Activated CD4-positive, alpha-beta T cell treated with anti-CD3 and anti-CD28 coated beads for 48 hours (primary cell): Measurements from ENCODE around the gene TMCC2.
A peak's percentile ranks its signal among the peaks of the same experiment; 100 is the strongest.

Experiments
- DNase-seq: peaks from one replicate; pipeline ENCODE4 v3.0.0-alpha.2; 2020

TMCC2 gene

DNA sequence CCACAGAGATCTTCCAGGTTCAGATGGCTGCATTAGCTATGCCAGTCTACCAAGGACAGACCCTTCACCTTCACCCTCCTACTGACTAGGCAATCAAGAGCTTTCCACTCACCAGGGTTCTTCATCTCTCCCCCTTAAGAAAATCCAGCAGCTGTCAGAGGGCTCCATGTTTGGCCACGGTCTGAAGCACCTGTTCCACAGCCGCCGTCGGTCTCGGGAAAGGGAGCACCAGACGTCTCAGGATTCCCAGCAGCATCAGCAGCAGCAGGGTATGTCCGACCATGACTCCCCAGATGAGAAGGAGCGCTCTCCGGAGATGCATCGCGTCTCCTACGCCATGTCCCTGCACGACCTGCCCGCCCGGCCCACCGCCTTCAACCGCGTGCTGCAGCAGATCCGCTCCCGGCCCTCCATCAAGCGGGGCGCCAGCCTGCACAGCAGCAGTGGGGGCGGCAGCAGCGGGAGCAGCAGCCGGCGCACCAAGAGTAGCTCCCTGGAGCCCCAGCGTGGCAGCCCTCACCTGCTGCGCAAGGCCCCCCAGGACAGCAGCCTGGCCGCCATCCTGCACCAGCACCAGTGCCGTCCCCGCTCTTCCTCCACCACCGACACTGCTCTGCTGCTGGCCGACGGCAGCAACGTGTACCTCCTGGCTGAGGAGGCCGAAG lies 13.8 kb downstream of the TMCC2 start:
- DNase-seq = no peak

DNA sequence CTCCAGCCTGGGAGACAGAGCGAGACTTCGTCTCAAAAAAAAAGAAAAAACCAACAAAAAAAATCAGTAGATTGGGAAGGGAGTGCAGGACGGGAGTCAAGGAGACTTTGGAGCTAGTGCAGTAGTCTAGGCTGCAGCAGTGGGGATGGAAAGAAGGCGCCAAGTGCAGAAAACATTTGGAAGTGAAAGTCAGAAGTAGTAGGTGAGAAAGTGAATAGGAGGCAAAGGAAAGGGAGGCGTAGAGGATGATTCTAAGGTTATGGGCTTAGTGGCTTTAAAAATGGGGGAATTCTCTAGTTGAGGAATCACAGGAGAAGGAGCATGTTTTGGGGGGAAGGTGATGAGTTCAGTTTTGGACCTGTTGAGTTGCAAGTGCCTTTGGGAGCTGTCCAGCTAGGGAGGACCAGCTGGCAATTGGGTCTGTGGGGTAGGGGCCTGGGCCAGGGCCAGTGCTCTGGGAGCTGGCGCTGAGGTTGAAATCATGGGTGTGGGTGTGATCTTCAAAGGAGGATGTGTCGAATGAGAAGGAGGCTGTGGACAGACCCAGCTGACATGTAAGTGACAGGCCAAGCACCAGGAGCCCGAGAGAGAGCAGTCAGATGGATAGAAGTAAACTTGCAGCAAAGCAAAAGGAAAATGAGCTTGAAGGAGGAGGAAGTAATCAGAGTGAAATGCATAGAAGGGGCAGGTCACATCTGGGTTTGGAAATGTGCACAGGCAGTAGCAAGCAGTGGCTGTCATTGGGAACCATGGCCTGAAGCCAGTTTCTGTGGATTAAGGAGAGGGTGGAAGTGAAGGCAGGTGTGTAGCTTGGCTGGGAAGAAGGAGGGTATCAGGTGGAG lies 15.8 kb downstream of the TMCC2 start:
- DNase-seq = no peak

GRCh38 chr1:205244384-205244783 lies 16.6 kb downstream of the TMCC2 start:
- DNase-seq = no peak

DNA sequence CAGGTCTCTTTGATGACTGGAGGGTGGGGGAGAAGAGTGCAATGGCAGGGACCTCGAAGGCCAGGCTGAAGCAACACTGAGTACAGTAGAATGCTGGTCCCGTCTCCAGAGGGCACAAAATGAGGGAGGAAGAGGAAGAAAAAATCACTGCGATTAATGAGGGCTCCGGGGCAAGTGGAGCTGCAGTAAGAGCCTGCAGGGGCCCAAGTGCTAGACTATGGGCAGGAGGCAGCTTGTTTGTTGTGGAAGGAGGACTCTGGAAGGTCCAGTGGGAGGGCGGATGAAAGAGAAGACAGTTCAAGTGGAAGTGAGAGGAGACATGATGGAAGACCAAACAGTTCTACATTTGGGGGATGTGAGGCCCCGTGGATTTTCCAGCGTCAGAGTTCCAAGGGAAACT lies 17.4 kb downstream of the TMCC2 start:
- no peak for DNase-seq

DNA sequence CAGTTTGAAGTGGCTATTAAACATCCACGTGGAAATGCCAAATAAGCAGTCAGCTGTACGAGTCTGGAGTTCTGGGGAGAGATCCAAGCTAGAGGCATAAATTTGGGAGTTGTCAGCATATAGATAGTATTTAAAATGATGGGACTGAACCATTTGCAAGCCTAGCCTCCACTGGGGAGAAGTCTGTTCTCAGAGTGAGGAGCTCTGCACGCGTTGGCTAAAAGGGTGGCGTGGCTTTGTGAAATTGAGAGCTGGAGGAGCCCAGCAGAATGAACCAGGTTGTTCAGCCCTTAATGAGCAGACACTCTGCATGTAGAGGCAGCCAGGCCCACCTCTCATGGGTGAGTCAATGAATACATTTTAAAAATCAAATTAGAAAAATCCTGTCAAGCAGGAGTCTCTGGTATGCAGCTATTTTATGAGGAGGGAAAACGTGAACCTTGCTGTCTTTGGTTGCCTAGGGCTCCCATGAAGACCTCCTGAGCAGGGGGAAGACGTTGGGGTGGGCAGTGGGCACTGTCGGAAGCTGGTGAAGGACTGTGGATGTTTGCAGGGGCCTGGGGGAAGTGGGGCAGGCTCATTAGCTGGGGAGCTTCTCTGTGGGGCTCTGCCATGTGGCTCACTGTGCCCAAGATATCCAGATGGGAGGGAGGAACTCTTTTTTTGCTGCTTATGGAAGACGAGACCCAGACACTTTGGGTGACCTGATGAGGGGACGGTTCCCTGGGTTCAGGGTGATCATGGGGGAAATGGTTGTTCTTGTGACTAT lies 18.8 kb downstream of the TMCC2 start:
- DNase-seq = no peak

- DNase-seq = peak; percentile 35
Measured at GRCh38 chr1:205247130-205247921, 19.6 kb downstream of the TMCC2 start.

GRCh38 chr1:205248793-205249601 lies 21.3 kb downstream of the TMCC2 start:
- DNase-seq = no peak

GRCh38 chr1:205249651-205250050 lies 21.9 kb downstream of the TMCC2 start:
- no peak for DNase-seq

DNA sequence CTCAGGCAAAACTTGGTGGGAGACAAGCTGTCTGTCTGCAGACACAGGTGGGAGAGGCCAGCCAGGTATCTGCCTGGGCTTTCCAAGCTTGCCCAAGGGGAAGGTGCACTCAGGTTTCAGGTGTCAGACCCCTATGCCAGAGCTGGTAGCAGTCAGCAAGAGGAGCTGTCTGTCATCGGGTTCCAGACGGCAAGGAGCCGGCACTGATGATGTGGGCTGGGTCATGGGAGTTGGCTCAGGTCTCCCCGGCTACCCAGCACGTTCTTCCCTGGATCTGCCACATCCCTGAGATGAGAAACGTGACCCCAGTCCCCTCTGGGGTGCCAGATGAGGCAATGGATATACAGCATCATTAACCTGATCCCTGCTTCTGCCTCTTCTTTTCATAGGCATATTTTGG lies 23.0 kb downstream of the TMCC2 start:
- no peak for DNase-seq

GRCh38 chr1:205251576-205251975 lies 23.8 kb downstream of the TMCC2 start:
- no peak for DNase-seq

GRCh38 chr1:205255941-205256780 lies 28.4 kb downstream of the TMCC2 start:
- peak; percentile 91 for DNase-seq

DNA sequence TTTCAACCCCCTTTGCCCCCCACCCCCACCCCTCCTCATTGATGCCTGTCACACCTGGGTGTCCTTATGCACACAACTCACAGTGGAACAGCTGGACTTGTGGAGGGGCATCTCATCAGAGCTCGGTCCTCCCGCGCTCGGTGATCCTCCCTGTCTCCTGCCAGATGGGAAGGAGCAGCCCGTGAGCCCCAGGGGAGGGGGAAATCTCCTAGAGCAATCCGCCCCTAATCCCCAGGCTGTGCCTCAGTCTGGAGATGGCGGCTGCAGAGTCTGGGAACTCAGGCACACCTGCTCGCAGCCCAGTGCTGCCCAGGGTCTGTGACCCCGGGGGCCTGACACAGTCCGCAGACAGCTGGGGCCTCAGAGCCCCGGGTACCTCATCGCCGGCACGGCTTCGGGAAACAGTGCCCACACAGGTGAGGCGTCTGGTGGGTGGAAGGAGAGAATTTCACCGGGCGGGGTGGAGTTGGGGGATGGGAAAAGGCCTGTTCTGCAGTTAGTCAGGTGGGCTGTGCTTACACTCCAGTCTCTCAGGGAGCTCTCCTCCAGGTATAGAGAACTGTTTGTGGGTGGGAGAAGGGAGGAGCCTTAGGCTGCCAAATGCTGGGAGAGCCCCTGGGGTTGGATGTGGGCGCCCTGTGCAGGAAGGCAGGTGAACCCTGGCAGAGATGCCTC lies 29.3 kb downstream of the TMCC2 start:
- DNase-seq = no peak

DNA sequence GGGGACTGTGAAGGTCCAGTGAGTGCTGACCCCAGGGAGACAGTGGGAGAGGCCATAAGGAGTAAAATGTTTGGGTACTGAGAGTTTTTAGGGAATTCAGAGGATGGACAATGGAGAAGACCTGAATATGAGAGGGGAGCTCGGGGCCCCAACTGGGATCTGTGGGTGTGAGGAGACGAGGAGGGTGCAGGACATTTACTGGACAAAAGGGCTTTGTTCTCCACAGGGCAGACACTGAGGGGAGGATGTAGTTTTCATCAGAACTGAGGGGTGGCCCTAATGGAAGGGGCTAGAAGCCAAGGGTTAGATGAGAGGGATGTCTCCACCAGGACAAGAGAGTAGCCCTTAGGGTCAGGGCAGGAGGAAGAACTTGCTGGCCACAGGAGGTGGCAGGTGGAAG lies 30.0 kb downstream of the TMCC2 start:
- DNase-seq = no peak

DNA sequence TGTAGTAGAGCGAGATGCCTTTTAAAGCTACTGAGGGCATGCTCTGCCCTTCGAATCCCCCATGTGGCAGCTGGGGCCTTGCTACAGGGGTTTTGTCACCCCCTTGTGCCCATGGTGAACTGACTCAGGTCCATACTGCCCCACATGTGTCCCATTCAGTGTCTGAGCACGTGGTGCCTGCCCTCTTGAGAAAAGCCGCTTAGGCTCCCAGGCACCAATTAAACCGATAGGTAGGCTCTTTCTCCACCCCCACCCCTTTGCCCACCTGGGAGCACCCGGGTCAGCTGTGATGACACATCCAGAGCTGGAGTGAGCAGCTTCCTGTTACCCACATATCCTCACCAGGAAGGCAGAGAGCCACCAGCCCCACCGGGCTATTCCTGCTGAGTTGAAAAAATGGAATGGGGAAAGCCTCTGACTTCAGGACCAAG lies 30.5 kb downstream of the TMCC2 start:
- DNase-seq = no peak

- no peak for DNase-seq
Measured at GRCh38 chr1:205258719-205259118, 31.0 kb downstream of the TMCC2 start.

- no peak for DNase-seq
Measured at GRCh38 chr1:205259324-205259832, 31.6 kb downstream of the TMCC2 start.

DNA sequence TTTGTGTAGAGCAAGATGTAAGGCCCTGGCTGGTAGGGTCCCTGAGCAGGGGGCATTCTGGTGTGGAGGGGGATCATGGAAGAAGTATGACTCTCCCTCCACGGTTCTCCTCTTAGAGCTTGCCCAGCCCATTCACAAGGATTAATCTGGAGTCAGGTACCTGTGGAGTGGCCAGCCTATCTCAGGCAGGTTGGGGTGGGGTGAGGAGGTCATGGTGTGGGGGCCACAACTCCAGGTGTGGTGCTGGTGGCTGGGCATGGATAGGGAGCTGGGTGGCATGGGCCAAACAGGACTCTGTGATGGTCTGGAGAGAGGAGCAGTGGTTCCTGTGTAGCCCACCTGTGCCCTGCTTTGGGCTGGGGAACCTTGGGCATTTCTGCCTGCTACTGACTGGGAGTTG lies 32.3 kb downstream of the TMCC2 start:
- no peak for DNase-seq

DNA sequence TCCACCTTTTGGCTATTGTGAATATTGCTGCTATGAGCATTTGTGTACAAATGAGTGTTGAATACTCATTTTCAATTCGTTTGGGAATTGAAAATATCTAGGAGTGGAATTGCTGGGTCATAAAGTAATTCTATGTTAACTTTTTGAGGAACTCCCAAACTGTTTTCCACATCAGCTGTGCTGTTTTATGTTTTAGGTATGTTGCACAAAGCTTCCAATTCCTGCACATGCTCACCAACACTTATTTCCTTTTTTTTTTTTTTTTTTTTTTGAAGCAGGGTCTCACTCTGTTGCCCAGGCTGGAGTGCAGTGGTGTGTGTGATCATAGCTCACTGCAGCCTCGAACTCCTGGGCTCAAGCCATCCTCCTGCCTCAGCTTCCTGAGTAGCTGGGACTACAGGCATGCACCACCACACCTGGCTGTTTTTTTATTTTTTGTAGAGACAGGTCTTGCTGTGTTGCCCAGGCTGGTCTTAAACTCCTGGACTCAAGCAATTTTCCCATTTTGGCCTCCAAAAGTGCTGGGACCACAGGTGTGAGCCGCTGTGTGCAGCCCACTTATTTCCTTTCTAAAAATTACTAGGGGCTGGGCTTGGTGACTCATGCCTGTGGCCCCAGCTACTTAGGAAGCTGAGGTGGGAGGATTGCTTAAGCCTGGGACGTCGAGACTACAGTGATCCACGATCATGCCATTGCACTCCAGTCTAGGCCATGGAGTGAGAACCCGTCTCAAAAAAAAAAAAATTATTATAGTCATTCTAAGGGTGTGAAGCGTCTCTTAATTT lies 33.4 kb downstream of the TMCC2 start:
- DNase-seq = no peak

- DNase-seq = no peak
Measured at GRCh38 chr1:205261946-205262691, 34.4 kb downstream of the TMCC2 start.
